Effector memory CD4-positive, alpha-beta T cell (primary cell): ENCODE measurements around the gene BPIFA3.

Experiments used
- DNase-seq, 3 donors: peaks; one replicate each; pipeline ENCODE4 v3.0.0-alpha.2; 2020
- H3K27ac ChIP-seq: 2 replicates; pipeline ENCODE4 v1.7.0; 2013; ENCODE audit warnings: mild to moderate bottlenecking, low read length, moderate library complexity; ENCODE audit not compliant: insufficient read depth, poor library complexity, severe bottlenecking
- H3K27me3 ChIP-seq: replicated peaks from 2 replicates; pipeline ENCODE4 v1.7.0; 2013; ENCODE audit warnings: mild to moderate bottlenecking, low read length; ENCODE audit not compliant: insufficient read depth, control insufficient read depth, poor library complexity, severe bottlenecking
- H3K36me3 ChIP-seq: 2 replicates; pipeline ENCODE4 v1.7.0; 2013; ENCODE audit warnings: mild to moderate bottlenecking, low read length, moderate library complexity; ENCODE audit not compliant: control insufficient read depth, insufficient read depth
- H3K4me1 ChIP-seq: 2 replicates; pipeline ENCODE4 v1.7.0; 2013; ENCODE audit warnings: low read length, mild to moderate bottlenecking; ENCODE audit not compliant: control insufficient read depth, insufficient read depth, poor library complexity, severe bottlenecking
- H3K4me3 ChIP-seq: 2 replicates; pipeline ENCODE4 v1.7.0; 2013; ENCODE audit warnings: low read length, low read depth, mild to moderate bottlenecking; ENCODE audit not compliant: insufficient read depth, poor library complexity, severe bottlenecking
- H3K9me3 ChIP-seq: 2 replicates; pipeline ENCODE4 v1.7.0; 2013; ENCODE audit warnings: mild to moderate bottlenecking, low read length, moderate library complexity; ENCODE audit not compliant: control insufficient read depth
- total RNA-seq, 3 donors: gene quantifications; one replicate each; lab custom pipeline; 2026; lab: John Stamatoyannopoulos, UW

The BPIFA3 gene
- 0 reads per million in 3 donors for total RNA-seq

DNA sequence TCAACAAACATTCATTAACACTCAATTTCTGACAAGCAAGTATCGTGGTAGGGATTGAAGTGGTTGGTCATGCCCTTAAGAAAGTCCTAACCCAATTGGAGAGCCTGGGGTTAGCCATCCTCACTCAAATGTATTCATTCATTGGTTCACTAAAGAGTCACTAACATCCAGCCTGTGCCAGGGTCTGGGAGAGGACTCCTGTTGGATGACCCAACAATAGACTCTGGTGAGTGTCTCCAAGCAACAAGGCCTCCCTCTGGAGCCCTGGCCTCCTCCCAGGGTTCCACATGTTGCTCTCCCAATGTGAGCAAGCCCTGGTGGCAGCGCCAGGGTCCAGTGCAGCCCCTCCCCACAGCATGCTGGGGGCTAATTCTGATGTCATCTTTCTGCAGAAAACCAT lies at the start of gene BPIFA3:
Gene BPIFA3 (plus strand): TSS at position 301 of the 400 bp plus-strand sequence. CDS start 185 bp downstream, outside the sequence.
- no peaks in the 10 kb centered on the region for H3K27me3 ChIP-seq
- DNase-seq: no peak
- H3K36me3 ChIP-seq: no peaks in the 10 kb centered on the region
- no peak within 1 kb of the TSS for H3K4me3 ChIP-seq
- no peaks in the 10 kb centered on the region for H3K4me1 ChIP-seq
- H3K27ac ChIP-seq: no peak within 1 kb of the TSS
- H3K9me3 ChIP-seq: no peaks in the 10 kb centered on the region

DNA sequence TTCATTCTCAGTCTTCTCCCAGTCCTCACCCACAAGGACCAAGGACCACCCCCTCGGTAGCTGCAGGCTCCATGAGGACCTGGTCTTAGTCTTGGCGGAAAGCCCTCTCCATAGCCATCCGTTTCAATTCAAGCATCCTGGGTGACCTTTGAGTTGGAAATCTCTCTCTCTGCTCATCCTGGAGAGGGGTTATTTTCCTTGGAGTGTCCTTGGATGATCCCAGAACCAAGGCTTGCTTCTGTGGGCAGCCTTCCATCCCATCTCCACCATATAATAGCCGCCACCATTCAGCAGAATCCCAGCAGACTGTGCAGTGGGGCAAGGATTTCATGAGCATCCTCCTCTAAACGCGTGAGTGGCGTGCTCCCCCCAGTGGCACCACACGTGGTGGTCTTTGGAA lies 49.3 kb upstream of the BPIFA3 start, which contains the start of gene BPIFA2:
Gene BPIFA2 (plus strand): TSS at position 301 of the 400 bp plus-strand sequence. CDS start 987 bp downstream, outside the sequence.
- no peaks in the 10 kb centered on the region for H3K4me1 ChIP-seq
- H3K36me3 ChIP-seq: no peaks in the 10 kb centered on the region
- H3K27ac ChIP-seq: no peak within 1 kb of the TSS
- DNase-seq: no peak
- no peaks in the 10 kb centered on the region for H3K27me3 ChIP-seq
- no peak within 1 kb of the TSS for H3K4me3 ChIP-seq
- no peaks in the 10 kb centered on the region for H3K9me3 ChIP-seq

DNA sequence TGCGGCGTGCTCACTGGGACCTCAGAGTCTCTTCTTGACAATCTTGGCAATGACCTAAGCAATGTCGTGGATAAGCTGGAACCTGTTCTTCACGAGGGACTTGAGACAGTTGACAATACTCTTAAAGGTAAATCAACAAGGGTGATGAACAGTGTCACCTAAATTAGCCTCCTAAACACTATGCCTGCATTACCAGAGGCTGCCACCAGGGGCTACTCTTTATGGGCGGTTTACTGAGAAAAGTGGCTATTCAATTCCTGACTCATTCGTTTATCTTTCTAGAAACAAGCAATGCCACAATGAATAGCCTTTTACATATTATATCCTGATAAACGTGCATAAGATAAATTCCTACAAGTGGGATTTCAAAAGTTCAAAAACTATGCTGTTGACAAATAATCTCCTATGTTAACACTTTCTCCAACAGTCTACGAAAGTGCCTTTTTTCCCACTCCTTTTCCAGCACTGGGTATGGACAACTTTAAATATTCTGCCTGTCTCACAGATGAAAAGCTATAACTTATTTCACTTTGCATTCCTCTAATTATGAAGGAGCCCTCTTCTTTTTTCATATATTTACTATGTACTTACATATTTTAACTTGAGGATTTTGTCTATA lies 47.9 kb upstream of the BPIFA3 start:
- H3K27me3 ChIP-seq: no peaks in the 10 kb centered on the region
- no peak overlapping the region for H3K27ac ChIP-seq
- no peaks in the 10 kb centered on the region for H3K9me3 ChIP-seq
- H3K4me3 ChIP-seq: no peak overlapping the region
- no peaks in the 10 kb centered on the region for H3K4me1 ChIP-seq
- no peaks in the 10 kb centered on the region for H3K36me3 ChIP-seq
- DNase-seq: no peak

- Histone ChIP-seq H3K4me1 (no peaks in the 10 kb centered on the region), H3K27ac (no peak overlapping the region), H3K36me3 (no peaks in the 10 kb centered on the region), H3K9me3 (no peaks in the 10 kb centered on the region), H3K27me3 (no peaks in the 10 kb centered on the region), H3K4me3 (no peak overlapping the region)
- DNase-seq: no peak
These were observed 44.4 kb upstream of the BPIFA3 start for GRCh38 chr20:33172781-33173180.

- H3K4me3 ChIP-seq: no peak overlapping the region
- no peak for DNase-seq
- H3K9me3 ChIP-seq: no peaks in the 10 kb centered on the region
- no peak overlapping the region for H3K27ac ChIP-seq
- H3K27me3 ChIP-seq: no peaks in the 10 kb centered on the region
- no peaks in the 10 kb centered on the region for H3K4me1 ChIP-seq
- no peaks in the 10 kb centered on the region for H3K36me3 ChIP-seq
These were observed 42.0 kb upstream of the BPIFA3 start for GRCh38 chr20:33175123-33175522.

- H3K27me3 ChIP-seq: no peaks in the 10 kb centered on the region
- H3K9me3 ChIP-seq: no peaks in the 10 kb centered on the region
- DNase-seq: no peak
- H3K4me3 ChIP-seq: no peak overlapping the region
- H3K27ac ChIP-seq: no peak overlapping the region
- no peaks in the 10 kb centered on the region for H3K36me3 ChIP-seq
- no peaks in the 10 kb centered on the region for H3K4me1 ChIP-seq
These were observed 41.1 kb upstream of the BPIFA3 start for GRCh38 chr20:33176101-33176500.

DNA sequence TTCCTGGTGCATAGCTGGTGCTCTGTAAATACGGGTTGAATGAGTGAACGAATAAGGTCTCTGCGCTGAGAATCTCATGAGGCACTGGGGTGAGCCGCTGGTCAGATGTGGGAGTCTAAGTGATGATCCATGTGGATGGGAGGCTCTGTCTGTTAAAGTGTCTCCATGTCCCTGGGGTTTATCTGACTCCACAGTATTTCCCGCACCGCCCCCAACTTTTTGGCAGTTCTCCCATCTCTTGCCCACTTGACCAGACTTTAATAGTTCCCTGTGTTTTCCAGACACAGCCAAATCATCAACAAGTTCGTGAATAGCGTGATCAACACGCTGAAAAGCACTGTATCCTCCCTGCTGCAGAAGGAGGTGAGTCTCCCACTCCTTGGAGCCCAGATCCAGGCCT lies 39.3 kb upstream of the BPIFA3 start:
- H3K36me3 ChIP-seq: no peaks in the 10 kb centered on the region

DNA sequence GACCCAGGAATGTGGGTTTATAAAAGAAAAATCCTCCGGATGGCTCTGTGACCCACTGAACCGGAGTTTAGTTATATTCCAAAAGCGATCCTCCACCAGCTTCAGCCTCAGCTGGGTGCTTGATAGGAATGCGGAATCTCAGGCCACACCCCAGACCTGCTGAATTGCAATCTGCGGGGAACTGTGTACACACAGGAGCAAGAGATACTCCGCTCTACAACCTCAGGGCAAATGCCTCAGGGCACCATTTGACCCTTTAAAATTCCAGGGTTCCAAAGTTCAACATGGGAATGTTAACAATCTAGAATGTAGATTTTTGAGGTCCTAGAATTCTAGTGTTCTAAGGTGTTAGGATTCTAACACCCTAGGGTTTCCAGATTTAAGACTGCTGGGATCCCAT lies 38.4 kb upstream of the BPIFA3 start:
- DNase-seq: no peak
- no peaks in the 10 kb centered on the region for H3K27me3 ChIP-seq
- H3K4me3 ChIP-seq: no peak overlapping the region
- no peaks in the 10 kb centered on the region for H3K4me1 ChIP-seq
- H3K9me3 ChIP-seq: no peaks in the 10 kb centered on the region
- H3K27ac ChIP-seq: no peak overlapping the region
- H3K36me3 ChIP-seq: no peaks in the 10 kb centered on the region

More for the DNA sequence above, 39.3 kb upstream of the BPIFA3 start:
- no peak overlapping the region for H3K4me3 ChIP-seq
- H3K9me3 ChIP-seq: no peaks in the 10 kb centered on the region
- no peaks in the 10 kb centered on the region for H3K27me3 ChIP-seq
- H3K4me1 ChIP-seq: no peaks in the 10 kb centered on the region
- DNase-seq: no peak
- H3K27ac ChIP-seq: no peak overlapping the region

GRCh38 chr20:33180169-33180568 lies 37.0 kb upstream of the BPIFA3 start:
- Histone ChIP-seq H3K9me3 (no peaks in the 10 kb centered on the region), H3K27me3 (no peaks in the 10 kb centered on the region), H3K4me3 (no peak overlapping the region), H3K36me3 (no peaks in the 10 kb centered on the region), H3K27ac (no peak overlapping the region), H3K4me1 (no peaks in the 10 kb centered on the region)
- DNase-seq: no peak

DNA sequence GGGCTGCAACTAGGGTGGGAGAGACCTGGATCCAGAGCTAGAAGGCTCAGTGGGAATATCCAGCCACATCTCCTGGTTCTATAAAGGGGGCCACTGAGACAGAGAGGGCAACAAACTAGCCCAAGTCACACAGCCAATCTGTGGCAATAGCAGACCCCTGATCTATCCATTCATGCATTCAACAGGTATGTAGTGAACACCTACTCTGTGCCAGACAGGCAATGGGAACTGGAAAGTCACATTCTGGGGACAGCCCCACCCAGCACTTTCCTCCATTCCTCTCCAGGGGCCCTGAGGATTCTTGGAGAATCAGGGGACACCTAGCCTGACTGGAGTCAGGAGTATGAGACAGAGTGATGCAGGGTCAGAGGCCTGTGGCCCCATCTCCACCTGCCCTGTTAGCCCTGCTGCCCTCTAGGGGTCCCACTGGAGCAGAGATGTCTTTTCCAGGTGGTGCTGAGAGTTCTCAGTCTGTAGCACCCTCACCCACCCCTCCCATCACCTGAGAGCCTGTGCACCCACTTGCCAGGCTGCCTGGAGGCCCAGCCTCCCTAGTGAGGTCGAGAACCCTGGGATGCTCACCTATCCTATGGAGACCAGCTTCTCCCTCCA lies 35.6 kb upstream of the BPIFA3 start:
- no peak overlapping the region for H3K4me3 ChIP-seq
- H3K27ac ChIP-seq: no peak overlapping the region
- no peaks in the 10 kb centered on the region for H3K36me3 ChIP-seq
- no peaks in the 10 kb centered on the region for H3K27me3 ChIP-seq
- no peak for DNase-seq
- no peaks in the 10 kb centered on the region for H3K4me1 ChIP-seq
- no peaks in the 10 kb centered on the region for H3K9me3 ChIP-seq
